Measurements from ENCODE around the gene USP14. TPM values are rescaled to one million over a fixed set of nuclear protein-coding genes. Genes with fewer than 3 reads are reported as not detected.

Gene USP14
- total and polyA plus RNA-seq, 2 donors (not counting 3 experiments of a cell fraction or from before 2014, with no cell fraction given), result 13.2 to 98.4 TPM

DNA sequence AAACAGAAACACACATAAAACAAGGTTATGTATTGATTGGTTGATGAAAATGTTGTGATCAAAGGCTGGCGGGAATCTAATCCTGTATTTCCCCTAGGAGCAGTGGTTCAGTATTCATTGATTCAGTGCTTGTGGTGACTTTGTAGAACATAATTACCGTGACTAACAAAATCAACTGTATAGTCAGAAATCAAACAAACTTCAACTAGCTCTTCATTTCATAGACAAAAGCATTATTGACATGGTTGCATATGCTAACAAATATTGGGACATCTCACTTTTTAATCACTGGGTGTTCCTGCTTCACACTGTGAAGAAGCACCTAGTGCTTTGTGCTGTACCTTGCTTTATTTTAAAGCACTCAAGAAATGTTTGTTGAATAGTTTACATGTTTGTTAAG lies 41.4 kb downstream of the USP14 start:
- no peak overlapping the region for H3K27ac ChIP-seq (ENCODE audit: insufficient read depth, low read depth, low read length)
- H2AFZ ChIP-seq (ENCODE audit: low read depth, low read length), result no peak overlapping the region
- H3K27me3 ChIP-seq (ENCODE audit: control insufficient read depth in 2 of 2, insufficient read depth in 2 of 2, low read length in 2 of 2), result no peaks in the 10 kb centered on the region
- H3K79me2 ChIP-seq (ENCODE audit: control insufficient read depth, insufficient read depth, low read length), result peaks cover 4% of the 10 kb centered on the region
- no peaks in the 10 kb centered on the region for H3K9me3 ChIP-seq (replicated peaks; ENCODE audit: control insufficient read depth, insufficient read depth, low read length)
- H3K36me3 ChIP-seq (ENCODE audit: control insufficient read depth in 2 of 2, extremely low read depth in 1 of 2, insufficient read depth in 2 of 2, low read length in 2 of 2), result peaks cover 15 to 23% of the 10 kb centered on the region in 2 experiments
- H3K9me1 ChIP-seq (replicated peaks; ENCODE audit: control insufficient read depth, extremely low read depth, insufficient read depth, low read length), result no peaks in the 10 kb centered on the region
- H3K4me1 ChIP-seq (ENCODE audit: control insufficient read depth, extremely low read depth, insufficient read depth, low read length), result no peaks in the 10 kb centered on the region
- no peak overlapping the region for H3K4me3 ChIP-seq (replicated peaks in 1 of 3; ENCODE audit: insufficient read depth in 1 of 3, low read depth in 1 of 3, low read length in 3 of 3)
- intact Hi-C loops (cut with micrococcal nuclease) (no loop called here), dilution Hi-C loops (cut with MboI; ENCODE audit: extremely low pct_ligation_motif_present, low sequenced_read_pairs) (no loop called here)
- TF ChIP-seq, protein P1, sequence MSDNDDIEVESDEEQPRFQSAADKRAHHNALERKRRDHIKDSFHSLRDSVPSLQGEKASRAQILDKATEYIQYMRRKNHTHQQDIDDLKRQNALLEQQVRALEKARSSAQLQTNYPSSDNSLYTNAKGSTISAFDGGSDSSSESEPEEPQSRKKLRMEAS (IDR thresholded peaks at IDR 0.05; ENCODE audit: insufficient read depth, insufficient read length), result no peak
- TF ChIP-seq JUN (IDR thresholded peaks at IDR 0.05; ENCODE audit: borderline replicate concordance, insufficient read depth, insufficient read length, low read depth) (no peak), POLR2A (IDR thresholded peaks at IDR 0.05; ENCODE audit: low read depth, low read length) (no peak), FOS (IDR thresholded peaks at IDR 0.05; ENCODE audit: borderline replicate concordance, insufficient read depth, low read length) (no peak), POLR2AphosphoS5 (IDR thresholded peaks at IDR 0.05; ENCODE audit: insufficient read depth, low read depth, low read length) (no peak), EZH2 (IDR thresholded peaks at IDR 0.05; ENCODE audit: borderline replicate concordance, low read depth, low read length, severe bottlenecking) (no peak), MYC (IDR thresholded peaks at IDR 0.05; ENCODE audit: low read depth, low read length) (no peak), GATA2 (IDR thresholded peaks at IDR 0.05; ENCODE audit: insufficient read depth, insufficient read length, low read depth, low read length) (no peak)
- TF ChIP-seq, protein P2, sequence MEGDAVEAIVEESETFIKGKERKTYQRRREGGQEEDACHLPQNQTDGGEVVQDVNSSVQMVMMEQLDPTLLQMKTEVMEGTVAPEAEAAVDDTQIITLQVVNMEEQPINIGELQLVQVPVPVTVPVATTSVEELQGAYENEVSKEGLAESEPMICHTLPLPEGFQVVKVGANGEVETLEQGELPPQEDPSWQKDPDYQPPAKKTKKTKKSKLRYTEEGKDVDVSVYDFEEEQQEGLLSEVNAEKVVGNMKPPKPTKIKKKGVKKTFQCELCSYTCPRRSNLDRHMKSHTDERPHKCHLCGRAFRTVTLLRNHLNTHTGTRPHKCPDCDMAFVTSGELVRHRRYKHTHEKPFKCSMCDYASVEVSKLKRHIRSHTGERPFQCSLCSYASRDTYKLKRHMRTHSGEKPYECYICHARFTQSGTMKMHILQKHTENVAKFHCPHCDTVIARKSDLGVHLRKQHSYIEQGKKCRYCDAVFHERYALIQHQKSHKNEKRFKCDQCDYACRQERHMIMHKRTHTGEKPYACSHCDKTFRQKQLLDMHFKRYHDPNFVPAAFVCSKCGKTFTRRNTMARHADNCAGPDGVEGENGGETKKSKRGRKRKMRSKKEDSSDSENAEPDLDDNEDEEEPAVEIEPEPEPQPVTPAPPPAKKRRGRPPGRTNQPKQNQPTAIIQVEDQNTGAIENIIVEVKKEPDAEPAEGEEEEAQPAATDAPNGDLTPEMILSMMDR (IDR thresholded peaks at IDR 0.05; ENCODE audit: extremely low read depth in 1 of 2, insufficient read depth in 1 of 2, low read depth in 1 of 2, low read length in 2 of 2), result no peak
- no TSS peak for BruUV-seq (replicated peaks)
- peaks cover 2% of the 10 kb centered on the region for H4K20me1 ChIP-seq (replicated peaks; ENCODE audit: control insufficient read depth, extremely low read depth, insufficient read depth, low read length)
- DNase-seq (ENCODE audit: low read depth, low spot score) (no peak), FAIRE-seq (no peak)
- POLR2A ChIA-PET, result no interaction called here
- H3K4me2 ChIP-seq (ENCODE audit: insufficient read depth, low read length), result no peak overlapping the region
- CTCF ChIA-PET, result interaction anchor here (1.2 kb wide), 1 partner anchor 12 kb away, joined by 3 read pairs; no protein-coding TSS in a partner anchor
- H3K9ac ChIP-seq (replicated peaks; ENCODE audit: extremely low read depth, insufficient read depth, low read length), result no peak overlapping the region
